Cardiac muscle cell (in vitro differentiated cells and primary cell): ENCODE measurements around the gene MINDY4B. TPM values are rescaled to one million over a fixed set of nuclear protein-coding genes. Genes with fewer than 3 reads are reported as not detected.
"Not testable (repeated sequence)": the region's sequence is repeated elsewhere in the genome, so short reads cannot be mapped to it uniquely, and the experiment has no call there.

Source experiments
- DNase-seq, 2 donors: peaks; one replicate each; pipeline versions ENCODE4 v3.0.0 to v3.0.0-alpha.2; 2010 to 2017; ENCODE audit warnings: low read depth in 1 of 2, low spot score in 1 of 2
- H3K27ac ChIP-seq: fragments of 200-600 bp; sonication (generic); 2 replicates; pipeline ENCODE4 v1.5.1; 2016
- H3K27me3 ChIP-seq: fragments of 200-600 bp; sonication (generic); 2 replicates; pipeline ENCODE4 v1.6.0; 2016; ENCODE audit warnings: control low read depth
- H3K36me3 ChIP-seq: fragments of 200-600 bp; sonication (generic); 2 replicates; pipeline ENCODE4 v1.5.1; 2016; ENCODE audit warnings: control low read depth
- H3K4me1 ChIP-seq: fragments of 200-600 bp; sonication (generic); 2 replicates; pipeline ENCODE4 v1.8.1; 2017; ENCODE audit warnings: low read depth, mild to moderate bottlenecking, mixed run types
- H3K4me3 ChIP-seq: fragments of 200-600 bp; sonication (generic); 2 replicates; pipeline ENCODE4 v1.5.1; 2016; ENCODE audit warnings: mild to moderate bottlenecking
- H3K9me3 ChIP-seq: fragments of 200-600 bp; sonication (generic); 2 replicates; pipeline ENCODE4 v1.5.1; 2017; ENCODE audit warnings: low read depth, mild to moderate bottlenecking, control low read depth
- polyA plus RNA-seq: library from polyadenylated mRNA; unstranded; fragments of >200 nt; fragmentation: Nextera tagmentation; extraction: Ambion mirVana; gene quantifications from 2 replicates; pipeline ENCODE4 v1.2.1, GENCODE V29; 2016
- total RNA-seq: library from RNA; depleted of rRNA; stranded (reverse); fragments of >200 nt; gene quantifications from 2 replicates; pipeline ENCODE4 v1.2.3, GENCODE V29; 2016
- TF ChIP-seq, protein P1 (sequence below): IDR thresholded peaks from 2 replicates; pipeline ENCODE4 v1.5.1; 2012; ENCODE audit warnings: low read depth, mild to moderate bottlenecking, low read length

MINDY4B gene
- total and polyA plus RNA-seq, 2 experiments from 2014 or later, result not detected

DNA sequence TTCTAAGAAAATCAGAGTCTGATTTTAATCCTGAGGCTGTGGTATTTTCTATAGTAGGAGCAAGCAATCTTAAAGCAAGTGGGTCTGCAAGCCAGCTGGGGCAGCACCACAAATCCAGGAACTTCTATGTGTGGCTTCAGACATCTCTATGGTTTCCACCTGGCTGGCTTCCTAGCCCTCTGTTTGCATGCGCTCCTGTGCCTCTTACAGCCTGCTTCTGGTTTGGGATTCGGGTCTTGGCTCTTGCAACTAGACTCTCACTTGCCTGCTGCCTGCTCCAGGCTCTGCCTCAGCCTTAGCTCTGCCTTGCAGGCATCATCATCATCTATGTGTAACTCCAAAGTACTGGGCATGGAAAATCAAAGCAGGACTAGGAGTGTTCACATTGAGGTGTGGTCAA lies 43.4 kb downstream of the MINDY4B start:
- TF ChIP-seq, protein P1, sequence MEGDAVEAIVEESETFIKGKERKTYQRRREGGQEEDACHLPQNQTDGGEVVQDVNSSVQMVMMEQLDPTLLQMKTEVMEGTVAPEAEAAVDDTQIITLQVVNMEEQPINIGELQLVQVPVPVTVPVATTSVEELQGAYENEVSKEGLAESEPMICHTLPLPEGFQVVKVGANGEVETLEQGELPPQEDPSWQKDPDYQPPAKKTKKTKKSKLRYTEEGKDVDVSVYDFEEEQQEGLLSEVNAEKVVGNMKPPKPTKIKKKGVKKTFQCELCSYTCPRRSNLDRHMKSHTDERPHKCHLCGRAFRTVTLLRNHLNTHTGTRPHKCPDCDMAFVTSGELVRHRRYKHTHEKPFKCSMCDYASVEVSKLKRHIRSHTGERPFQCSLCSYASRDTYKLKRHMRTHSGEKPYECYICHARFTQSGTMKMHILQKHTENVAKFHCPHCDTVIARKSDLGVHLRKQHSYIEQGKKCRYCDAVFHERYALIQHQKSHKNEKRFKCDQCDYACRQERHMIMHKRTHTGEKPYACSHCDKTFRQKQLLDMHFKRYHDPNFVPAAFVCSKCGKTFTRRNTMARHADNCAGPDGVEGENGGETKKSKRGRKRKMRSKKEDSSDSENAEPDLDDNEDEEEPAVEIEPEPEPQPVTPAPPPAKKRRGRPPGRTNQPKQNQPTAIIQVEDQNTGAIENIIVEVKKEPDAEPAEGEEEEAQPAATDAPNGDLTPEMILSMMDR, result no peak
- Histone ChIP-seq H3K36me3 (no peaks in the 10 kb centered on the region), H3K4me3 (no peak overlapping the region), H3K9me3 (no peaks in the 10 kb centered on the region), H3K27ac (no peak overlapping the region), H3K27me3 (no peaks in the 10 kb centered on the region), H3K4me1 (no peaks in the 10 kb centered on the region)
- DNase-seq, result no peak

DNA sequence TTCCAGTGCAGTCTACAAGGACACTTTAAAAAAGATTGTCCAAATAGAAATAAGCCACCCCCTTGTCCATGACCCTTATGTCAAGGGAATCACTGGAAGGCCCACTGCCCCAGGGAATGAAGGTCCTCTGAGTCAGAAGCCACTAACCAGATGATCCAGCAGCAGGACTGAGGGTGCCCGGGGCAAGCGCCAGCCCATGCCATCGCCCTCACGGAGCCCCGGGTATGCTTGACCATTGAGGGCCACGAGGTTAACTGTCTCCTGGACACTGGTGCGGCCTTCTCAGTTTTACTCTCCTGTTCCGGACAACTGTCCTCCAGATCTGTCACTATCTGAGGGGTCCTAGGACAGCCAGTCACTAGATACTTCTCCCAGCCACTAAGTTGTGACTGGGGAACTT lies 47.3 kb downstream of the MINDY4B start:
- not testable (repeated sequence) for H3K9me3 ChIP-seq, H3K36me3 ChIP-seq, DNase-seq, H3K27me3 ChIP-seq, H3K4me3 ChIP-seq, H3K4me1 ChIP-seq, H3K27ac ChIP-seq

DNA sequence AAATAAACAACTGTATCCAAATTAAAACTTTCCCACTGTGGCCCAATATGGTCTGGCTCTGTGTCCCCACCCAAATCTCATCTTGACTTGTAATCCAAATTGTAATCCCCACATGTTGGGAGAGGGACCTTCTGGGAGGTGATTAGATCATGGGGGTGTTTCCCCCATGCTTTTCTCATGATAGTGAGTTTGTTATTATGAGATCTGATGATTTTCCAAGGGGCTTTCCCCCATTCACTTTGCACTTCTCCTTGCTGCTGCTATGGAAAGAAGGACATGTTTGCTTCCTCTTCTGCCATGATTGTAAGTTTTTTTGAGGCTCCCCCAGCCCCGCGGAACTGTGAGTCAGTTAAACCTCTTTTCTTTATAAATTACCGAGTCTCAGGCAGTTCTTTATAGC lies 55.0 kb downstream of the MINDY4B start:
- H3K27ac ChIP-seq, result no peak overlapping the region
- no peaks in the 10 kb centered on the region for H3K36me3 ChIP-seq
- H3K27me3 ChIP-seq, result no peaks in the 10 kb centered on the region
- no peak overlapping the region for H3K4me3 ChIP-seq
- no peaks in the 10 kb centered on the region for H3K4me1 ChIP-seq
- TF ChIP-seq, protein P1, result no peak
- no peak for DNase-seq
- H3K9me3 ChIP-seq, result no peaks in the 10 kb centered on the region

DNA sequence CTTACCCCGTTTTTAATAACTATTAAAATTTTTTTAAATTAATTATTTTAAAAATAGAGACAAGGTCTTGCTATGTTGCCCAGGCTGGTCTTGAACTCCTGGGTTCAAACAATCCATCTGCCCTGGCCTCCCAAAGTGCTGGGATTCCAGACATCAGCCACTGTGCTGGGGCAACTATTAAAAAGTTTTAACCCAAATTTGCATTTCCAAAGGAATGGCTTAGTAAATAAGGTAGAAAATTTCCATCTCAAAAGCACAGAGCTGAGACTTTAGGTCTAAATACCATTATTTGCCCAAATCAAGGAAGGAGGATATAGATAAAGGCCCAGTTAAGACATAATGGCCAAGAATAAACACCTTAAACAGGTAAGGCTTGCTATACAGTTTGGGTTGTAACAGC lies 56.4 kb downstream of the MINDY4B start:
- no peak for DNase-seq
- no peak overlapping the region for H3K4me3 ChIP-seq
- TF ChIP-seq, protein P1, result no peak
- no peaks in the 10 kb centered on the region for H3K4me1 ChIP-seq
- no peaks in the 10 kb centered on the region for H3K9me3 ChIP-seq
- H3K27me3 ChIP-seq, result no peaks in the 10 kb centered on the region
- H3K27ac ChIP-seq, result no peak overlapping the region
- no peaks in the 10 kb centered on the region for H3K36me3 ChIP-seq

DNA sequence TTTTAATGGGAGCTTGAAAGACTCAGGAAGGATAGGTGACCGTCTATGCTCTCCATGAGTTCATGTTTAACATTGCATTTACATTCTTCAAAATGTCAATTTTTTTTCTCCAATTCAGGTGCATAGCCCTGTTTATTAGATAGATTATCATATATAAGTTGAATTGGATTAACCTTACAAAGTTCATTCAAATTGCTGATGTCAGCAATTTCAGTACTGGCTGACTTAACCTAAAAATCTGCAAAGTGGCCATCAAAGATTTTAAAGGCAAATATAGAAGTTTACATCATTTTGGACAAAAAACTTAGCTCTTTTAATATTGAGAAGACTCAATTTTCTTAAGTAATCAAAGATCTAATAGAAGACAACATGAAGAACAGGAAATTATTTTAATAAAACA lies 57.8 kb downstream of the MINDY4B start:
- no peak overlapping the region for H3K4me3 ChIP-seq
- H3K27ac ChIP-seq, result no peak overlapping the region
- no peaks in the 10 kb centered on the region for H3K4me1 ChIP-seq
- DNase-seq, result no peak
- no peaks in the 10 kb centered on the region for H3K27me3 ChIP-seq
- H3K9me3 ChIP-seq, result no peaks in the 10 kb centered on the region
- no peaks in the 10 kb centered on the region for H3K36me3 ChIP-seq
- TF ChIP-seq, protein P1, result no peak

DNA sequence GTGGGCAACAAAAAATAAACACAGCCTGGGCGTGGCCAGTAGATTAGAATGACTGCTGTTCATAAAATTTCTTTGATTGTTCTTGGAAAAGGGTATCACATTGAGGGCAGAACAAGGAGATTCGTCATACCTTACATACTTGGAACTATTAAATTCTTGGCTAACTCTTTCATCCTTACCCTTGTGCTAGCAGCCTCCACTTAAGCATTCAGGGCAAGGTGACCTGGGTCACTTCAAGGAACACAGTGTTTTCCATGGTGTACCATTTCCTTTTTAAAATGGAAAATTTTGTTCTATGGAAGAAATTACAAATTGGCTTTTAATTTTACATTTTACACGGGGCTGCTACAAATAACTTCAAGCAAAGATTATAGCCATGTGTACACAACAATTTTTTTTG lies 60.8 kb downstream of the MINDY4B start:
- Histone ChIP-seq H3K27me3 (no peaks in the 10 kb centered on the region), H3K4me1 (no peaks in the 10 kb centered on the region), H3K36me3 (no peaks in the 10 kb centered on the region), H3K4me3 (no peak overlapping the region), H3K27ac (no peak overlapping the region), H3K9me3 (no peaks in the 10 kb centered on the region)
- TF ChIP-seq, protein P1, result no peak
- no peak for DNase-seq
